GM12874 (cell line): ENCODE data around the gene PTPRJ.

Source experiments
- TF ChIP-seq, protein P1 (sequence below): IDR thresholded peaks from 2 replicates; pipeline ENCODE4 v1.5.1; 2011; ENCODE audit warnings: low read depth, mild to moderate bottlenecking, control low read depth, low read length, moderate library complexity; ENCODE audit not compliant: insufficient read depth

The PTPRJ gene

DNA sequence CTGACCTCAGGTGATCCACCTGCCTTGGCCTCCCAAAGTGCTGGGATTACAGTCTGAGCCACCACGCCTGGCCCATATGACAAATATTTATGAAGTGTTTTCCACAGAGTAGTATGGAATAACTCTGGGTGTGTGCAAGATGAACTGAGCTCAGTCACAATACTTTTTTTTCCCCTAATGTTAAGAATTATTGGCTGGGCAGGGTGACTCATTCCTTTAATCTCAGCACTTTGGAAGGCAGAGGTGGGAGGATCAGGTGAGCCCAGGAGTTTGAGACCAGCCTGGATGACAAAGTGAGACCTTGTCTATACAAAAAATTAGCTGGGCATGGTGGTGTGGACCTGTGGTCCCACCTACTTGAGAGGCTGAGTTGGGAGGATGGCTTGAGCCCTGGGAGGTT lies 6.4 kb downstream of the PTPRJ start:
- TF ChIP-seq, protein P1, sequence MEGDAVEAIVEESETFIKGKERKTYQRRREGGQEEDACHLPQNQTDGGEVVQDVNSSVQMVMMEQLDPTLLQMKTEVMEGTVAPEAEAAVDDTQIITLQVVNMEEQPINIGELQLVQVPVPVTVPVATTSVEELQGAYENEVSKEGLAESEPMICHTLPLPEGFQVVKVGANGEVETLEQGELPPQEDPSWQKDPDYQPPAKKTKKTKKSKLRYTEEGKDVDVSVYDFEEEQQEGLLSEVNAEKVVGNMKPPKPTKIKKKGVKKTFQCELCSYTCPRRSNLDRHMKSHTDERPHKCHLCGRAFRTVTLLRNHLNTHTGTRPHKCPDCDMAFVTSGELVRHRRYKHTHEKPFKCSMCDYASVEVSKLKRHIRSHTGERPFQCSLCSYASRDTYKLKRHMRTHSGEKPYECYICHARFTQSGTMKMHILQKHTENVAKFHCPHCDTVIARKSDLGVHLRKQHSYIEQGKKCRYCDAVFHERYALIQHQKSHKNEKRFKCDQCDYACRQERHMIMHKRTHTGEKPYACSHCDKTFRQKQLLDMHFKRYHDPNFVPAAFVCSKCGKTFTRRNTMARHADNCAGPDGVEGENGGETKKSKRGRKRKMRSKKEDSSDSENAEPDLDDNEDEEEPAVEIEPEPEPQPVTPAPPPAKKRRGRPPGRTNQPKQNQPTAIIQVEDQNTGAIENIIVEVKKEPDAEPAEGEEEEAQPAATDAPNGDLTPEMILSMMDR, result no peak

DNA sequence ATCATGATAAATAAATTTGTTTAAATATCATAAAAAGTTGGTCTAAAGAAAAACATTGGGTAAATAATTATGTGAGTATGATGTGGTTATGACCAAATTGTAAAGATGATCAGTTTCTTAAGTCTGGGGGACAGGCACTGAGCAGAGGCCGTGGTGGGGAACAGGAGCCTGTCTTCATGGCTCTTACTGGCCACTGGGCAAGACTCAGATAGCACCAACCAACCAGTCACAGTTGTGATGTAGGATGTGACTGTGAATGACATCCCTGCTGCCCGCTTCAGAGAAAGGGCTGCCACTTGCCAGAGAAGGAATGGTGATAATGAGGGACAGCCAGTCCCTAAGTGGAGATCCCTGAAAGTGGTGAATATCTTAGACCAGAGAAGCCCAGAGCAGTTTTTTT lies 7.0 kb downstream of the PTPRJ start:
- TF ChIP-seq, protein P1, result no peak

DNA sequence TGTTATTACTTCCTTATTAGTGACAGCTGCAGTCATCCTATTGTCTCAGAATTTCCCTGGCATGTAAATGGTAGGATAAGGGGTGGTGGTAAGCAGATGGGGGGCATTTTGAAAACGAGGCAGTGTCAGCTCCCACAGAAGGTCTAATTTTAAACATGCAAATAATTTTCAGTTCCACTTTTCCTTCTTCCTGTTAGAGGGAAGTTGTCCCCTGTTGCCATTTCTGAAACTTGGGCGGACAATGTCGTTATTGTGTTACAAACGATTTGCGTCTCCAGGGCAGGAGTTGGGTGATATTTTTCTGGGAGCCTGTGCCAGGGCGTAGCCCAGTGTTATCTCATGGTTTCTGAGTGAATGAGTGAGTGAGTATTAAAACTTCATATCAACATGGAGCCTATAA lies 7.4 kb downstream of the PTPRJ start:
- TF ChIP-seq, protein P1, result no peak

DNA sequence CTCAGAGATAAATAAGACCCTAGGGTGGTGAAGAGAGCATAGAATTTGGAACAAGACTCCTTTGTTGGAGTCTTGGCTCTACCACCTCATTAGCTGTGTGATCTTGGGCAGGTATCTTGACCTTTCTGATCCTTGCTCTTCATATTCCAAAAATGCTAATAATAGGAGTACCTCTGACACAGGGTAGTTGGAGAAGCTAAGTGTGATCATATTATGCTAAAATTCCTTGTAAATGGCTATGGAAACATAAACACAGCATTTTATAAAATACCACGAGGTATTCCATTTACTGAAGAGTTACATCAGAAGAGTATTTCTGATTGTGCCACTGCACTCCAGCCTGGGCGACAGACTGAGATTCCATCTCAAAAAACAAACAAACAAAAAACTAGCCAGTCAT lies 9.4 kb downstream of the PTPRJ start:
- TF ChIP-seq, protein P1, result no peak

DNA sequence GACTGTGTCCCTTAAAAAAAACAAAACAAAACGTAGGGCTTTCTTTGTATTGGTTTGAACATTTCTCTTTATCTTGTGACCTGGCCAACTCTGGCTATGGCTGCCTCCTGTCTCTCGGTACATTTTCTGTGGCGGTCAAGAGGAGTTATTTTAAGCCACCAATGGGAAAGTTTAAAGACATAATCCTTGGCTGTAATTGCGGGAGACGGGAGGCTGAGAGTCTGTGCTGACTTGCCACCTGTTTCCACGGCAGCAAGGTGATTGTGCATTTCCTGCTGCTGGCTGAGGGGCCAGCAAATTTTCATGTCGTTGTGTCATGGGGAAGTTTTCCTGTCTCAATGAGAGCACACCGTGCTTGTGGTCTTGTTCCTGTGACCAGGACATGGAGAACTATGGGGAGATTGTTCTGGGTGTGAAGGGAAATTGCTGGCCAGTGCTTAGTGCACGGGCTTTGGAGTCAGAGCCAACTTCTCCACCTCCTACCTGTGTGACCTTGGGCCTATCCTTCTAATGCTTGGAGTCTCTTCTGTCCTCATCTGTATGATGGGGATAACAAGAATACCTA lies 11.0 kb downstream of the PTPRJ start:
- TF ChIP-seq, protein P1, result no peak

DNA sequence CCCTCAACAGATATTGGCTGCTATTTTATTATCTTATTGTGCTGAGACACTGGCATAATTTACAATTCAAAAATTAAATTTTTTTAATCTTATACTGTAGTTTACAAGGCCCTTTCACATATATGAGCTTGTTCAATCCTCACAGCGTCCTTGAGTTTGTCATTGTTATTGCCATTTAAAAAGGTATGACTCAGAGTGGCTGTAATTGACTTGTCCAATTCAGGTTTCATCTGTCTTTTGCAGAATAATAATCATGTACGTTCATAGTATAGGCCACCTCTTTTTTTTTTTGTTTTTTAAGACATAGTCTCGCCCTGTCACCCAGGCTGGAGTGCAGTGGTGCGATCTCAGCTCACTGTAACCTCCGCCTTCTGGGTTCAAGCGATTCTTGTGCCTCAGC lies 11.5 kb downstream of the PTPRJ start:
- TF ChIP-seq, protein P1, result no peak

DNA sequence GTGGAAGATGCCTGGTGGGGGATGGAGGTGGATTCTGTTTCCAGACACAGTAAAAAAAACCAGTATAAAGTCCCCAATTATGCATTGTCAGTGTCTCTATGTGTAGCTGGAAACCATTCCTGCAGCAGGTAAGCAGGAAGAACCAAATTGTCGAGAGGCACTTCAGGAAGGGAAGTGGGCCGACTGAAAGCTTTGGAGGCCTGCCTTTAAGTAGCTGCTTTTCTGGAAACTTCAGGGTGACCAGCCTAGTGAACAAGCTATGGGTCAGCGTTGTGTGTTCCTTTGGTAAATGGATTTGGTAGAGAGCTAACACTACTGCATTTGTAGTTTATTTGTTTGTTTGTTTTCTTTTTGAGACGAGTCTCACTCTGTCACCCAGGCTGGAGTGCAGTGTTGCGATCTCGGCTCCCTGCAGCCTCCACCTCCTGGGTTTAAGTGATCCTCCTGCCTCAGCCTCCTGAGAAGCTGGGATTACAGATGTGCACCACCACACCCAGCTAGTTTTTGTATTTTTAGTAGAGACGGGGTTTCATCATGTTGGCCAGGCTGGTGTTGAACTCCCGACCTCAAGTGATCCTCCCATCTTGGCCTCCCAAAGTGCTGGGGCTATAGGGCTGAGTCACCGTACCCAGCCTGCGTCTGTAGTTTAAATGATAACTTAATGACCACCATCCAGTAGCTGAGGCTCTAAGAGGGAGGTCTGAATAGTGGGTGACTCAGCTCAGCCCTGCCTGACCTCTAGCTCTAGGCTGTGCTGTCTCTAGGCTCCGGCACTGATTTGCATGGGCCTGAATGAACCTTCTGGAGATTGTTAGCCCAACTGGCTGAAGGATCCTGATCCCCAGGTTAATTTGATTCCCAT lies 12.8 kb downstream of the PTPRJ start:
- TF ChIP-seq, protein P1, result no peak
